K562 (cell line): ENCODE measurements around the gene TTLL3. TPM values are rescaled to one million over a fixed set of nuclear protein-coding genes. Genes with fewer than 3 reads are reported as not detected.

Experiments
- FOXM1 ChIP-seq, 2 experiments: fragments of 450-650 bp in 1 of 2; sonication (generic) in 1 of 2; formaldehyde crosslinking in 1 of 2; IDR thresholded peaks; 2 replicates each; pipeline versions ENCODE4 v1.6.1 to v1.9.0; 2017 to 2022; ENCODE audit warnings: low read depth in 2 of 2, mild to moderate bottlenecking in 2 of 2, missing genetic modification reagents in 1 of 2, moderate library complexity in 1 of 2
- ILK ChIP-seq: fragments of 450-650 bp; IDR thresholded peaks from 2 replicates; pipeline ENCODE4 v1.6.1; 2016; ENCODE audit warnings: missing genetic modification characterization, low read depth, mild to moderate bottlenecking, missing compliant biosample characterization, moderate library complexity, borderline replicate concordance
- KLF1 ChIP-seq: fragments of 450-650 bp; IDR thresholded peaks from 2 replicates; pipeline ENCODE4 v1.6.1; 2016; ENCODE audit warnings: missing genetic modification characterization, missing compliant biosample characterization
- MNT ChIP-seq, 2 experiments: fragments of 450-650 bp; conservative IDR thresholded peaks; 2 replicates each; pipeline ENCODE4 v1.6.1; 2017; ENCODE audit warnings: mild to moderate bottlenecking in 2 of 2, moderate library complexity in 2 of 2
- SPI1 ChIP-seq: IDR thresholded peaks from 2 replicates; pipeline ENCODE4 v1.6.1; 2011; ENCODE audit warnings: low read depth, low read length, control low read depth, borderline replicate concordance
- SUPT5H ChIP-seq: fragments of 450-650 bp; IDR thresholded peaks from 2 replicates; pipeline ENCODE4 v1.6.1; 2016
- VEZF1 ChIP-seq: fragments of 200-800 bp; sonication (Bioruptor generic); IDR thresholded peaks from 2 replicates; pipeline ENCODE4 v1.6.1; 2017; ENCODE audit warnings: missing genetic modification characterization, missing compliant biosample characterization
- ZBED1 ChIP-seq: IDR thresholded peaks from 2 replicates; pipeline ENCODE4 v1.6.1; 2014
- ZMIZ1 ChIP-seq, 2 experiments: fragments of 150-350 bp in 1 of 2; IDR thresholded peaks; 2 replicates each; pipeline ENCODE4 v1.6.1; 2012 to 2016; ENCODE audit warnings: low read depth in 2 of 2, low read length in 2 of 2, mild to moderate bottlenecking in 1 of 2, moderate library complexity in 1 of 2
- ZNF592 ChIP-seq: fragments of 450-650 bp; IDR thresholded peaks from 2 replicates; pipeline ENCODE4 v1.6.1; 2017; ENCODE audit warnings: antibody characterized with exemption, mild to moderate bottlenecking
- polyA plus RNA-seq, 8 experiments: library from polyadenylated mRNA; depleted of rRNA in 4 of 8; stranded (reverse) in 5 of 8; unstranded in 3 of 8; fragments of >200 nt; fragmentation: Nextera tagmentation in 2 of 8; fragmentation: Illumina TruSeq in 1 of 8; extraction: Ambion mirVana in 2 of 8; extraction: Trizol in 1 of 8; gene quantifications; 2 replicates each; pipeline versions ENCODE4 v1.2.1 to v1.2.3, GENCODE V29; 2011 to 2014; ENCODE audit warnings: inconsistent platforms in 1 of 8, missing spikeins in 1 of 8
- total RNA-seq, 7 experiments: library from RNA; depleted of rRNA in 6 of 7; stranded (reverse); fragments of >200 nt in 6 of 7; fragmentation: Illumina TruSeq in 2 of 7; extraction: Trizol in 2 of 7; gene quantifications; 2 replicates each; pipeline versions ENCODE4 v1.2.1 to v1.2.3, GENCODE V29; 2011 to 2021; ENCODE audit warnings: low replicate concordance in 1 of 7
- TF ChIP-seq, protein P1 (sequence below): fragments of 450-650 bp; formaldehyde crosslinking; IDR thresholded peaks from 2 replicates; pipeline ENCODE4 v1.4.0; 2022; ENCODE audit warnings: mild to moderate bottlenecking, moderate library complexity
- TF ChIP-seq, protein P2 (sequence below): fragments of 250-450 bp; sonication (Bioruptor Pico); IDR thresholded peaks from 2 replicates; pipeline ENCODE4 v1.8.0; 2022; ENCODE audit warnings: inconsistent platforms, mild to moderate bottlenecking, moderate library complexity, borderline replicate concordance

TTLL3 gene
- total and polyA plus RNA-seq, 9 of the 15 experiments (the other 6 are each of a cell fraction or from before 2014, with no cell fraction given) = 8.9 to 106 (median 33.2) TPM

DNA sequence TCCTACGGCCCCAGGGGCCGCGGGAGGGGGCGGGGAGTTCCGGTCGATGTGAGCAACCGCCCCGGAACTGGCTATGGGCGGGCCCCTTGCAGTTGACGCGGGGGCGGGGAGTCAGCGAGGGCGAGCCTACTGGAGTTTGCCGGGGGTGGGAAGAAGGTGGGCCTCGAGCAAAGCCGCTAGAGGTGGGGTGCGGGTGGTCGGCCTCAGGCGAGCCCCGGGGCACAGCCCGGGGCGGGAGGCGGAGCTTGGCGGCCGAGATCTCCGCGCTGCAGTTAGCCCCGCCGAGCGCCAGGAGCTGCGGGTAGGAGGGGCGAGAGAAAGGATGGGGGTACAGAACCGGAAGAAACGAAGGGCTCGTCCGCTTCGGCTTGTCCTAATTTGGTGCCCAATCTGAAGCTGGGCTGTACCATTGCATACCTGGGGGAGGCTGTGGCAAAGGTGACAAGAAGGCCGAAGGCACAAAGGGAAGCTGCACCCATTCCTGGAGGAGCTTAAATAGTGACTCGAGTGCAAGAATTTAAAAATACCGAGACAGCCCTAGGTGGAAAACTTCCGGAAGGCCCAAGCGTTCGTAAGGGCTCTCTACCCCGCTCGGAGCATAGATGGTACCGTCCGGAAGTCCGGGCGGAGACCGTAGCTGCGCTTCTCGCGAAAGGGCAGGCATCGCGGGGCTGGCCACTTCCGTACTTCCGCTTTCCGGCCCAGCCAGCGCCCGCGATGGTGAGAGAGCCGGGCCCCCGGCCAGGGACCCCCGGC lies 17.5 kb upstream of the TTLL3 start, which contains the start of the genes ARPC4 and TADA3 (continued):
- TF ChIP-seq ZMIZ1 (IDR thresholded peaks at IDR 0.05; ENCODE audit: low read depth in 2 of 2, low read length in 2 of 2) (peak in 1 of 2 experiments; percentile 45; a peak in 1 of 4 replicates), ZBED1 (no peak), ZNF592 (no peak), FOXM1 (IDR thresholded peaks at IDR 0.05; ENCODE audit: low read depth) (peak; percentile 64; the same call in 1 of the 2 replicates), FOXM1 (CRISPR knock-in tag; IDR thresholded peaks at IDR 0.05; ENCODE audit: low read depth) (no peak), KLF1 (tag) (peak; percentile 100), MNT (conservative IDR thresholded peaks at IDR 0.05) (peak; percentile 59 to 73; a peak in 3 of 4 replicates), VEZF1 (peak; percentile 94), ILK (no peak), SUPT5H (peak; percentile 91), SPI1 (peak; percentile 89)
- TF ChIP-seq, protein P1, sequence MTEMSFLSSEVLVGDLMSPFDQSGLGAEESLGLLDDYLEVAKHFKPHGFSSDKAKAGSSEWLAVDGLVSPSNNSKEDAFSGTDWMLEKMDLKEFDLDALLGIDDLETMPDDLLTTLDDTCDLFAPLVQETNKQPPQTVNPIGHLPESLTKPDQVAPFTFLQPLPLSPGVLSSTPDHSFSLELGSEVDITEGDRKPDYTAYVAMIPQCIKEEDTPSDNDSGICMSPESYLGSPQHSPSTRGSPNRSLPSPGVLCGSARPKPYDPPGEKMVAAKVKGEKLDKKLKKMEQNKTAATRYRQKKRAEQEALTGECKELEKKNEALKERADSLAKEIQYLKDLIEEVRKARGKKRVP (CRISPR knock-in tag) = peak; percentile 11; the same call in 1 of the 2 replicates
- TF ChIP-seq, protein P2, sequence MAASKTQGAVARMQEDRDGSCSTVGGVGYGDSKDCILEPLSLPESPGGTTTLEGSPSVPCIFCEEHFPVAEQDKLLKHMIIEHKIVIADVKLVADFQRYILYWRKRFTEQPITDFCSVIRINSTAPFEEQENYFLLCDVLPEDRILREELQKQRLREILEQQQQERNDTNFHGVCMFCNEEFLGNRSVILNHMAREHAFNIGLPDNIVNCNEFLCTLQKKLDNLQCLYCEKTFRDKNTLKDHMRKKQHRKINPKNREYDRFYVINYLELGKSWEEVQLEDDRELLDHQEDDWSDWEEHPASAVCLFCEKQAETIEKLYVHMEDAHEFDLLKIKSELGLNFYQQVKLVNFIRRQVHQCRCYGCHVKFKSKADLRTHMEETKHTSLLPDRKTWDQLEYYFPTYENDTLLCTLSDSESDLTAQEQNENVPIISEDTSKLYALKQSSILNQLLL (CRISPR knock-in tag) = no peak
